HG03196 (cell line): Measurements from ENCODE around the gene SOX6.

Source experiments
- ATAC-seq: cut with Tn5 transposase; IDR thresholded peaks from one replicate; pipeline ENCODE4 v1.9.1; 2021; ENCODE audit not compliant: unreplicated experiment

The SOX6 gene

GRCh38 chr11:16321148-16321547 is 35.2 kb downstream of the SOX6 start:
- ATAC-seq: no peak

GRCh38 chr11:16318320-16318719 is 38.0 kb downstream of the SOX6 start:
- no peak for ATAC-seq

GRCh38 chr11:16317712-16318111 is 38.6 kb downstream of the SOX6 start:
- ATAC-seq: no peak

- no peak for ATAC-seq
Observed at GRCh38 chr11:16313846-16314245, 42.5 kb downstream of the SOX6 start.

- no peak for ATAC-seq
Observed at GRCh38 chr11:16312233-16312765, 44.0 kb downstream of the SOX6 start.

- ATAC-seq: no peak
Observed at GRCh38 chr11:16311831-16312230, 44.5 kb downstream of the SOX6 start.

GRCh38 chr11:16310943-16311342 is 45.4 kb downstream of the SOX6 start:
- no peak for ATAC-seq

GRCh38 chr11:16309226-16309625 is 47.1 kb downstream of the SOX6 start:
- no peak for ATAC-seq

GRCh38 chr11:16301462-16301861 is 54.9 kb downstream of the SOX6 start:
- ATAC-seq: no peak

- ATAC-seq: no peak
Observed at GRCh38 chr11:16299884-16300782, 56.2 kb downstream of the SOX6 start.

- no peak for ATAC-seq
Observed at GRCh38 chr11:16299390-16299789, 57.0 kb downstream of the SOX6 start.

- no peak for ATAC-seq
Observed at GRCh38 chr11:16297332-16297731, 59.0 kb downstream of the SOX6 start.

GRCh38 chr11:16296273-16296672 is 60.1 kb downstream of the SOX6 start:
- ATAC-seq: no peak

- no peak for ATAC-seq
Observed at GRCh38 chr11:16295592-16295991, 60.8 kb downstream of the SOX6 start.

- no peak for ATAC-seq
Observed at GRCh38 chr11:16293204-16293681, 63.1 kb downstream of the SOX6 start.

GRCh38 chr11:16292167-16292859 is 64.0 kb downstream of the SOX6 start:
- ATAC-seq: no peak

GRCh38 chr11:16291729-16292128 is 64.6 kb downstream of the SOX6 start:
- no peak for ATAC-seq

GRCh38 chr11:16289541-16289940 is 66.8 kb downstream of the SOX6 start:
- no peak for ATAC-seq

- no peak for ATAC-seq
Observed at GRCh38 chr11:16287630-16288280, 68.6 kb downstream of the SOX6 start.

GRCh38 chr11:16286095-16286494 is 70.3 kb downstream of the SOX6 start:
- ATAC-seq: no peak

GRCh38 chr11:16280256-16280682 is 76.1 kb downstream of the SOX6 start:
- ATAC-seq: no peak
